SK-N-SH (cell line): ENCODE measurements around the gene MINDY4.

ENCODE experiments used
- FOSL2 ChIP-seq: IDR thresholded peaks from 2 replicates; pipeline ENCODE4 v1.4.0; 2012; ENCODE audit warnings: low read depth, mild to moderate bottlenecking, moderate library complexity, borderline replicate concordance
- FOXM1 ChIP-seq: IDR thresholded peaks from 2 replicates; pipeline ENCODE4 v1.4.0; 2012; ENCODE audit warnings: low read depth, mild to moderate bottlenecking
- GATA2 ChIP-seq: sonication (generic); formaldehyde crosslinking; IDR thresholded peaks from 2 replicates; pipeline ENCODE4 v1.5.0; 2020; ENCODE audit warnings: mild to moderate bottlenecking, missing genetic modification reagents
- JUND ChIP-seq: IDR thresholded peaks from 2 replicates; pipeline ENCODE4 v1.4.0; 2012
- POLR2AphosphoS5 ChIP-seq: IDR thresholded peaks from 2 replicates; pipeline ENCODE4 v1.6.1; 2012; ENCODE audit warnings: low read depth, low read length
- RAD21 ChIP-seq: IDR thresholded peaks from 2 replicates; pipeline ENCODE4 v1.6.1; 2012; ENCODE audit warnings: mild to moderate bottlenecking, low read length
- RCOR1 ChIP-seq: fragments of 150-350 bp; IDR thresholded peaks from 2 replicates; pipeline ENCODE4 v1.6.1; 2017; ENCODE audit warnings: antibody characterized with exemption, low read length
- RFX5 ChIP-seq: IDR thresholded peaks from 2 replicates; pipeline ENCODE4 v1.6.1; 2012; ENCODE audit warnings: mild to moderate bottlenecking, improper control_type of control experiment, low read length
- TAF1 ChIP-seq: IDR thresholded peaks from 2 replicates; pipeline ENCODE4 v1.6.1; 2012; ENCODE audit warnings: low read depth, mild to moderate bottlenecking, low read length, moderate library complexity, borderline replicate concordance
- TF ChIP-seq, protein P1 (sequence below): fragments of 200-600 bp; sonication (generic); IDR thresholded peaks from 2 replicates; pipeline ENCODE4 v1.6.1; 2017; ENCODE audit warnings: antibody characterized with exemption, mild to moderate bottlenecking, moderate library complexity
- TF ChIP-seq, protein P2 (sequence below): IDR thresholded peaks from 2 replicates; pipeline ENCODE4 v1.4.0; 2012; ENCODE audit warnings: low read depth, borderline replicate concordance
- TF ChIP-seq, protein P3 (sequence below): IDR thresholded peaks from 2 replicates; pipeline ENCODE4 v1.4.0; 2012; ENCODE audit warnings: low read depth
- TF ChIP-seq, protein P4 (sequence below): IDR thresholded peaks from 2 replicates; pipeline ENCODE4 v1.4.0; 2012; ENCODE audit warnings: low read depth, borderline replicate concordance

GRCh38 chr7:30906515-30907240 lies 135.5 kb downstream of the MINDY4 start:
- no peak for TF ChIP-seq POLR2AphosphoS5
- TF ChIP-seq, protein P1, sequence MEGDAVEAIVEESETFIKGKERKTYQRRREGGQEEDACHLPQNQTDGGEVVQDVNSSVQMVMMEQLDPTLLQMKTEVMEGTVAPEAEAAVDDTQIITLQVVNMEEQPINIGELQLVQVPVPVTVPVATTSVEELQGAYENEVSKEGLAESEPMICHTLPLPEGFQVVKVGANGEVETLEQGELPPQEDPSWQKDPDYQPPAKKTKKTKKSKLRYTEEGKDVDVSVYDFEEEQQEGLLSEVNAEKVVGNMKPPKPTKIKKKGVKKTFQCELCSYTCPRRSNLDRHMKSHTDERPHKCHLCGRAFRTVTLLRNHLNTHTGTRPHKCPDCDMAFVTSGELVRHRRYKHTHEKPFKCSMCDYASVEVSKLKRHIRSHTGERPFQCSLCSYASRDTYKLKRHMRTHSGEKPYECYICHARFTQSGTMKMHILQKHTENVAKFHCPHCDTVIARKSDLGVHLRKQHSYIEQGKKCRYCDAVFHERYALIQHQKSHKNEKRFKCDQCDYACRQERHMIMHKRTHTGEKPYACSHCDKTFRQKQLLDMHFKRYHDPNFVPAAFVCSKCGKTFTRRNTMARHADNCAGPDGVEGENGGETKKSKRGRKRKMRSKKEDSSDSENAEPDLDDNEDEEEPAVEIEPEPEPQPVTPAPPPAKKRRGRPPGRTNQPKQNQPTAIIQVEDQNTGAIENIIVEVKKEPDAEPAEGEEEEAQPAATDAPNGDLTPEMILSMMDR, result no peak
- TF ChIP-seq RAD21, result no peak
- no peak for TF ChIP-seq TAF1
- TF ChIP-seq, protein P2, sequence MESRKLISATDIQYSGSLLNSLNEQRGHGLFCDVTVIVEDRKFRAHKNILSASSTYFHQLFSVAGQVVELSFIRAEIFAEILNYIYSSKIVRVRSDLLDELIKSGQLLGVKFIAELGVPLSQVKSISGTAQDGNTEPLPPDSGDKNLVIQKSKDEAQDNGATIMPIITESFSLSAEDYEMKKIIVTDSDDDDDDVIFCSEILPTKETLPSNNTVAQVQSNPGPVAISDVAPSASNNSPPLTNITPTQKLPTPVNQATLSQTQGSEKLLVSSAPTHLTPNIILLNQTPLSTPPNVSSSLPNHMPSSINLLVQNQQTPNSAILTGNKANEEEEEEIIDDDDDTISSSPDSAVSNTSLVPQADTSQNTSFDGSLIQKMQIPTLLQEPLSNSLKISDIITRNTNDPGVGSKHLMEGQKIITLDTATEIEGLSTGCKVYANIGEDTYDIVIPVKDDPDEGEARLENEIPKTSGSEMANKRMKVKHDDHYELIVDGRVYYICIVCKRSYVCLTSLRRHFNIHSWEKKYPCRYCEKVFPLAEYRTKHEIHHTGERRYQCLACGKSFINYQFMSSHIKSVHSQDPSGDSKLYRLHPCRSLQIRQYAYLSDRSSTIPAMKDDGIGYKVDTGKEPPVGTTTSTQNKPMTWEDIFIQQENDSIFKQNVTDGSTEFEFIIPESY, result no peak
- no peak for TF ChIP-seq JUND
- TF ChIP-seq, protein P3, sequence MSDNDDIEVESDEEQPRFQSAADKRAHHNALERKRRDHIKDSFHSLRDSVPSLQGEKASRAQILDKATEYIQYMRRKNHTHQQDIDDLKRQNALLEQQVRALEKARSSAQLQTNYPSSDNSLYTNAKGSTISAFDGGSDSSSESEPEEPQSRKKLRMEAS, result no peak
- no peak for TF ChIP-seq RCOR1
- TF ChIP-seq RFX5, result no peak
- TF ChIP-seq GATA2 (CRISPR knock-in tag), result no peak
- TF ChIP-seq, protein P4, sequence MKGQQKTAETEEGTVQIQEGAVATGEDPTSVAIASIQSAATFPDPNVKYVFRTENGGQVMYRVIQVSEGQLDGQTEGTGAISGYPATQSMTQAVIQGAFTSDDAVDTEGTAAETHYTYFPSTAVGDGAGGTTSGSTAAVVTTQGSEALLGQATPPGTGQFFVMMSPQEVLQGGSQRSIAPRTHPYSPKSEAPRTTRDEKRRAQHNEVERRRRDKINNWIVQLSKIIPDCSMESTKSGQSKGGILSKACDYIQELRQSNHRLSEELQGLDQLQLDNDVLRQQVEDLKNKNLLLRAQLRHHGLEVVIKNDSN, result no peak
- no peak for TF ChIP-seq FOXM1
- TF ChIP-seq FOSL2, result no peak; the same call in 1 of the 2 replicates
